ENCODE measurements around the gene TTYH3.

DNA sequence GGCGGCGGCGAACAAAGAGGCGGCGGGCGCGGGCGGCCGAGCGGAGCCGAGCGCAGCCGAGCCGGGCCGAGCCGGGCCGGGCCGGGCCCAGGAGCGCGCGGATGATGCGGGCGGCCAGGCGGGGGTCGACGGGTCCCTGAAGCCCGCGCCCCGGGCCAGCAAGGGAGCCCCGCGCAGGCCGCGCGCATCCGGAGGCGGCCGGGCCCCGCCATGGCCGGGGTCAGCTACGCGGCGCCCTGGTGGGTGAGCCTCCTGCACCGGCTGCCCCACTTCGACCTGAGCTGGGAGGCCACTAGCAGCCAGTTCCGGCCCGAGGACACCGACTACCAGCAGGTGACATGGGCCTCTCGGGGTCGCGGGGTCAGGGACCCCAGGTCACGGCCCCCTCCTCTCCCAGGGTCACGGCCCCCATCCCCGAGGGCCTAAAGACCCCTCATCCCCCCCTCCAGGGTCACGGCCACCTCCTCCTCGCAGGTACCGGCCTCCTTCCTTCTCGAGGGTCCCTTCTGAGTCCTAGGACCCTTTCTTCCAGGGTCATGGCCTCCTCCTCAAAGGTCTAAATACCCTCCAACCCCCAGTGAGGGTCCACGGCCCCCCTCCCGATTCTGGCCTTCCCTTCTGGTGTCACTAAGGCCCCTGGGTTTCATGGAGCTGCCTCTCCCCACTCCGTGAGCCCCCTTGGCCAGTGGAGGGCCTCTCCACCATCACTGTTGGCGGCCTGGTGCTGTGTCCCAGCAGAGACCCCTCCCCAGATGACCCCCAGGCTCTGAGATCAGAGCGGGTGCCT, at the start of gene TTYH3:
- TF ChIP-seq, protein P1, sequence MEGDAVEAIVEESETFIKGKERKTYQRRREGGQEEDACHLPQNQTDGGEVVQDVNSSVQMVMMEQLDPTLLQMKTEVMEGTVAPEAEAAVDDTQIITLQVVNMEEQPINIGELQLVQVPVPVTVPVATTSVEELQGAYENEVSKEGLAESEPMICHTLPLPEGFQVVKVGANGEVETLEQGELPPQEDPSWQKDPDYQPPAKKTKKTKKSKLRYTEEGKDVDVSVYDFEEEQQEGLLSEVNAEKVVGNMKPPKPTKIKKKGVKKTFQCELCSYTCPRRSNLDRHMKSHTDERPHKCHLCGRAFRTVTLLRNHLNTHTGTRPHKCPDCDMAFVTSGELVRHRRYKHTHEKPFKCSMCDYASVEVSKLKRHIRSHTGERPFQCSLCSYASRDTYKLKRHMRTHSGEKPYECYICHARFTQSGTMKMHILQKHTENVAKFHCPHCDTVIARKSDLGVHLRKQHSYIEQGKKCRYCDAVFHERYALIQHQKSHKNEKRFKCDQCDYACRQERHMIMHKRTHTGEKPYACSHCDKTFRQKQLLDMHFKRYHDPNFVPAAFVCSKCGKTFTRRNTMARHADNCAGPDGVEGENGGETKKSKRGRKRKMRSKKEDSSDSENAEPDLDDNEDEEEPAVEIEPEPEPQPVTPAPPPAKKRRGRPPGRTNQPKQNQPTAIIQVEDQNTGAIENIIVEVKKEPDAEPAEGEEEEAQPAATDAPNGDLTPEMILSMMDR (IDR thresholded peaks at IDR 0.05; ENCODE audit: poor library complexity) = no peak
- TF ChIP-seq EZH2 (IDR thresholded peaks at IDR 0.05; ENCODE audit: borderline replicate concordance) = no peak

Measured in hepatocyte (in vitro differentiated cells).